Measurements from ENCODE around the gene ATF7IP.
A peak's percentile ranks its signal among the peaks of the same experiment; 100 is the strongest.
"Not testable (repeated sequence)": the region's sequence is repeated elsewhere in the genome, so short reads cannot be mapped to it uniquely, and the experiment has no call there.

ATF7IP gene

GRCh38 chr12:14365294-14366208 lies at the start of gene ATF7IP:
ATF7IP (plus strand) TSS chr12:14365682; CDS start chr12:14423916, 58,234 bp downstream.
- peak; percentile 89 for DNase-seq

- no peak for DNase-seq
Measured at GRCh38 chr12:14317362-14318146, 47.9 kb upstream of the ATF7IP start.

GRCh38 chr12:14319704-14320427 lies 45.6 kb upstream of the ATF7IP start:
- not testable (repeated sequence) for DNase-seq

GRCh38 chr12:14322403-14322802 lies 43.1 kb upstream of the ATF7IP start:
- no peak for DNase-seq

- no peak for DNase-seq
Measured at GRCh38 chr12:14325716-14326343, 39.7 kb upstream of the ATF7IP start.

- DNase-seq = no peak
Measured at GRCh38 chr12:14326699-14327098, 38.8 kb upstream of the ATF7IP start.

- DNase-seq = no peak
Measured at GRCh38 chr12:14327711-14328110, 37.8 kb upstream of the ATF7IP start.

- DNase-seq = no peak
Measured at GRCh38 chr12:14332482-14332881, 33.0 kb upstream of the ATF7IP start.

GRCh38 chr12:14340371-14340770 lies 25.1 kb upstream of the ATF7IP start:
- no peak for DNase-seq

GRCh38 chr12:14351524-14351923 lies 14.0 kb upstream of the ATF7IP start:
- not testable (repeated sequence) for DNase-seq

- not testable (repeated sequence) for DNase-seq
Measured at GRCh38 chr12:14352066-14352465, 13.4 kb upstream of the ATF7IP start.

- not testable (repeated sequence) for DNase-seq
Measured at GRCh38 chr12:14354665-14355064, 10.8 kb upstream of the ATF7IP start.

GRCh38 chr12:14356147-14356546 lies 9.3 kb upstream of the ATF7IP start:
- no peak for DNase-seq

- DNase-seq = no peak
Measured at GRCh38 chr12:14357486-14357885, 8.0 kb upstream of the ATF7IP start.

GRCh38 chr12:14362352-14362751 lies 3.1 kb upstream of the ATF7IP start:
- no peak for DNase-seq

GRCh38 chr12:14364583-14365271 lies 755 bp upstream of the ATF7IP start:
- DNase-seq = no peak

- DNase-seq = no peak
Measured at GRCh38 chr12:14366209-14367039, 942 bp downstream of the ATF7IP start.

GRCh38 chr12:14367040-14367661 lies 1.7 kb downstream of the ATF7IP start:
- DNase-seq = no peak

- no peak for DNase-seq
Measured at GRCh38 chr12:14369311-14369710, 3.8 kb downstream of the ATF7IP start.

- DNase-seq = no peak
Measured at GRCh38 chr12:14373217-14373616, 7.7 kb downstream of the ATF7IP start.

GRCh38 chr12:14379508-14379907 lies 14.0 kb downstream of the ATF7IP start:
- DNase-seq = no peak
